ENCODE data around the gene DMRT2. TPM values are rescaled to one million over a fixed set of nuclear protein-coding genes. Genes with fewer than 3 reads are reported as not detected.

The DMRT2 gene
- total RNA-seq = not detected in 2 replicates

GRCh38 chr9:1050125-1050895 lies at the start of gene DMRT2:
Gene DMRT2, plus strand, starts transcription at chr9:1050357. Its CDS starts 1,257 bp downstream, at chr9:1051614.

Small RNA genes within 50 kb of the gene (small RNA-seq; reads per million reads assigned to genes)
- not detected for gene RNU6-1073P

Other genes with a start within 250 kb of the DMRT2 start
- not detected in 2 replicates for gene DMRT1, start 208.7 kb upstream of the DMRT2 start, total RNA-seq
- not detected in 2 replicates for gene DMRT3, start 73.7 kb upstream of the DMRT2 start, total RNA-seq